Endothelial cell (in vitro differentiated cells): ENCODE measurements around the gene HOXB2. TPM values are rescaled to one million over a fixed set of nuclear protein-coding genes. Genes with fewer than 3 reads are reported as not detected.

Experiments
- DNase-seq: peaks from one replicate; pipeline ENCODE4 v3.0.0; 2021; ENCODE audit warnings: low spot score
- H3K27ac Mint-ChIP-seq: one replicate; pipeline ENCODE4 v1.8.0; 2021; ENCODE audit warnings: mixed read lengths, inconsistent platforms; ENCODE audit not compliant: unreplicated experiment
- H3K27me3 Mint-ChIP-seq: one replicate; pipeline ENCODE4 v1.8.0; 2021; ENCODE audit warnings: mild to moderate bottlenecking, moderate library complexity, mixed read lengths, inconsistent platforms; ENCODE audit not compliant: unreplicated experiment
- H3K36me3 Mint-ChIP-seq: one replicate; pipeline ENCODE4 v1.8.0; 2021; ENCODE audit warnings: mild to moderate bottlenecking, low read depth, mixed read lengths, inconsistent platforms; ENCODE audit not compliant: unreplicated experiment
- H3K4me1 Mint-ChIP-seq: one replicate; pipeline ENCODE4 v1.8.0; 2021; ENCODE audit warnings: mild to moderate bottlenecking, mixed read lengths, inconsistent platforms; ENCODE audit not compliant: unreplicated experiment
- H3K4me3 Mint-ChIP-seq: one replicate; pipeline ENCODE4 v1.8.0; 2021; ENCODE audit warnings: mild to moderate bottlenecking, mixed read lengths, inconsistent platforms; ENCODE audit not compliant: unreplicated experiment
- H3K9me3 Mint-ChIP-seq: one replicate; pipeline ENCODE4 v1.8.0; 2021; ENCODE audit warnings: mixed read lengths, inconsistent platforms; ENCODE audit not compliant: unreplicated experiment
- total RNA-seq: library from RNA; stranded (reverse); fragmentation: NEBNext Ultra II Directional; extraction: Animal tissue kit (Norgen Biotek cat#: 25700); gene quantifications from one replicate; pipeline ENCODE4 v1.2.1, GENCODE V29; 2021; ENCODE audit not compliant: unreplicated experiment
- TF ChIP-seq, protein P1 (sequence below): fragments of 200-600 bp; sonication (generic); IDR thresholded peaks from one replicate; pipeline ENCODE4 v1.5.0; 2021; ENCODE audit warnings: antibody characterized with exemption; ENCODE audit not compliant: unreplicated experiment

Gene HOXB2
- total RNA-seq, 1 donor from 2014 or later: 5.6 TPM

DNA sequence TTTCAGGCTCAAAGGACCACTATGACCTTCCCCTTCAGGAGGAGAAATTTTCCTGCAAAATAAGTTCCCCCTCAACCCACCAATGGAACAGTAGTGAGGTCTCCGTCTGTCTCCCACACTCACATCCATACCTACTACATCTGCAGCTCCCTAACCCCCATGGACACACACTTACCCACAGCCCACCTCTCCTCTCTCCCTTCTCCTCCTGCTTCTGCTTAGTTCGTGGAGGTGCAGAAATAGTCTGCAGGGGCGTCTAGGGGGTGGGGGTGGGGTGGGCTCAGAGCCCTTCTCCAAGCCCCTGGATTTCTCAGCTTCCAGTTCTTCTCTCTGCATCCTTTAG lies 24.3 kb upstream of the HOXB2 start:
- Mint-ChIP-seq H3K27ac (peak overlapping the region; percentile 44), H3K4me3 (peak overlapping the region; percentile 77)

DNA sequence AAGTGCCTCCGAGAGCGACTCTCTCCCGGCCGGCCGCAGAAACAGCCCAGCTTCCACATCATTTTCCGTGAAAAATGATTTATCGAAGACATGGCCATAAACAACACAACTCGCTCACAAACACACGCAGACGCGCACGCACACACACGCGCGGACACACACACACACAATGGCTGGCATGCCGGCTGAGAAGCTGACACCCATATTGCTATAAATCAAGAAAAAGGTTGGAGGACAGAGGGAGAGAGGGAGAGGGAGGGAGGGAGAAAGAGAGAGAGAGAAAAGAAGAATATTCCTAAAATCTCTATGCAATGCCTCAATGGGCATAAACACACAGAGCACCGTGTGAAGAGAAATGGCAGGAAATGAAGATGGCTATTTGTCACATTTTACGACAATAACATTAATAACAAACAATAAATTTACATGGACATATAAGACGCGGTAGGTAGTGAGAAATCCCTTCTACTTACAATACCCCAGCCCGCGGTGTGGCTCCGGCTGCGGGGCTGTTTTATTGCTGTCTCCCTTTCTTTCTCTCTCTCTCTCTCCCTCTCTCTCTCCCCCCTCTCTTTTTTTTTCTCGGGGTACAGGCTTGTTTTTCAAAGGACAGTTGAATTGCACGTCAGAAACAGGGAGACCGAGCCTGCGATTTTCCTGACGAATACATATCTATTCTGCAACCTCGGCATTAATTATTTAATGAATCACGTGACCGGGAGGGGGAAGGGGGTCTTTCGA lies 23.8 kb upstream of the HOXB2 start:
- TF ChIP-seq, protein P1, sequence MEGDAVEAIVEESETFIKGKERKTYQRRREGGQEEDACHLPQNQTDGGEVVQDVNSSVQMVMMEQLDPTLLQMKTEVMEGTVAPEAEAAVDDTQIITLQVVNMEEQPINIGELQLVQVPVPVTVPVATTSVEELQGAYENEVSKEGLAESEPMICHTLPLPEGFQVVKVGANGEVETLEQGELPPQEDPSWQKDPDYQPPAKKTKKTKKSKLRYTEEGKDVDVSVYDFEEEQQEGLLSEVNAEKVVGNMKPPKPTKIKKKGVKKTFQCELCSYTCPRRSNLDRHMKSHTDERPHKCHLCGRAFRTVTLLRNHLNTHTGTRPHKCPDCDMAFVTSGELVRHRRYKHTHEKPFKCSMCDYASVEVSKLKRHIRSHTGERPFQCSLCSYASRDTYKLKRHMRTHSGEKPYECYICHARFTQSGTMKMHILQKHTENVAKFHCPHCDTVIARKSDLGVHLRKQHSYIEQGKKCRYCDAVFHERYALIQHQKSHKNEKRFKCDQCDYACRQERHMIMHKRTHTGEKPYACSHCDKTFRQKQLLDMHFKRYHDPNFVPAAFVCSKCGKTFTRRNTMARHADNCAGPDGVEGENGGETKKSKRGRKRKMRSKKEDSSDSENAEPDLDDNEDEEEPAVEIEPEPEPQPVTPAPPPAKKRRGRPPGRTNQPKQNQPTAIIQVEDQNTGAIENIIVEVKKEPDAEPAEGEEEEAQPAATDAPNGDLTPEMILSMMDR: no peak
- H3K9me3 Mint-ChIP-seq: no peaks in the 10 kb centered on the region
- H3K27me3 Mint-ChIP-seq: peaks cover 25% of the 10 kb centered on the region
- H3K36me3 Mint-ChIP-seq: peaks cover 6% of the 10 kb centered on the region
- DNase-seq: no peak
- H3K4me1 Mint-ChIP-seq: peaks cover 49% of the 10 kb centered on the region
- H3K4me3 Mint-ChIP-seq: peak overlapping the region; percentile 88
- H3K27ac Mint-ChIP-seq: peak overlapping the region; percentile 67

More for the DNA sequence above, 24.3 kb upstream of the HOXB2 start:
- H3K9me3 Mint-ChIP-seq: no peaks in the 10 kb centered on the region
- peaks cover 25% of the 10 kb centered on the region for H3K27me3 Mint-ChIP-seq
- peaks cover 51% of the 10 kb centered on the region for H3K4me1 Mint-ChIP-seq
- H3K36me3 Mint-ChIP-seq: peaks cover 6% of the 10 kb centered on the region
- DNase-seq: no peak
- TF ChIP-seq, protein P1: no peak

DNA sequence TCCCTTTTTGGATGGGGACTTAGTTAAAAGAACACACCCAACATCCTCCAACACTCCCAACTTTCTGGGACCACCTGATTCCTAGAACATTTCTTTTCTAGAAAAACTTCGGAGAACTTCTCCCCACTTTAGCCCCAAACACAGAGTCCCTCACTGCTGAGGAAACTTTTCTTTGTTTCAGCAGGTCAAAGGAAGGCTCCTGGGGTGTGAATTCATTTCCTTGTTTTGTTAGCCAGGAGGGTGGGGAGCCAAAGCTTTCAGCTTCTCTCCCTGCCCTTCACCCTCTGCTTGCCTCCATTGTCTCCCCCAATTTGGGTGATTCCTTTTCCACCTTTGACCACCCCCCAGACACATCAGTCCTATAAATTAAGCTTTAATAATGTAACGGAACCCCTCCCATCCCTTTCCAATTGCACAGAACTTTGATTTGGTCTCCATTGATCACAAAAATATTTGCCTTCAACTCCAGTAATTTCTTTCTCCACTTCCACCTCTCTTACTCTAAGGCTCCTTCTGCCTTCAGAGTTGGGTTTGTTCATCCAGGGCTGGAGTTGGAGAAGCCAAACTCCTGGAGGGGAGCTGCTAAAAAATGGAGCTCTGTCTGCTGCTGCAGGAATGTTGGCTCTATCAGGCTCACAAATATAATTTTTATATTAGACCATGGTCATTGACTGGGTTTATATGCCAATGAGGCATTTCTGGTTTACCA lies 22.9 kb upstream of the HOXB2 start:
- Mint-ChIP-seq H3K27ac (peak overlapping the region; percentile 67), H3K27me3 (peaks cover 20% of the 10 kb centered on the region), H3K9me3 (no peaks in the 10 kb centered on the region), H3K4me3 (peak overlapping the region; percentile 88), H3K36me3 (peaks cover 6% of the 10 kb centered on the region), H3K4me1 (peaks cover 50% of the 10 kb centered on the region)
- TF ChIP-seq, protein P1: no peak
- no peak for DNase-seq

DNA sequence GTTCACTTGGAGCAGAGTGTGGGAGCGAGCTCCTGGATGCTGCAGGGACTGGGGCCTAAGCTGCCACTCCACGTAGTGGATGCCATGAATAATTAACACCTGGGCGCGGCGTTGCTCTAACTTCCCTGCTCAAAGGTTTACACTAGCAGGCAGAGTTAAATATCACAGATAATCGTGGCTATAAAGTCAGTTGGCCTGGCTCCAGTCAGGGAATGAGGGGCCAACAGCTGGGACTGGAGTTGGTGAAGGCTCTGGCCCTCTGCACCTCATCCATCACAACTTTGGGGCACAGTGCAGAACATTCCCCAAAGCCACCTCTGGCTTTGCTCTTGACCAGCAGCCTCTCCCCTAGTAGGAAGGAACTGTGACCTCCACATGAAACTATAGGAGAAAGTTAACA lies 22.3 kb upstream of the HOXB2 start:
- H3K9me3 Mint-ChIP-seq: no peaks in the 10 kb centered on the region
- H3K36me3 Mint-ChIP-seq: peaks cover 6% of the 10 kb centered on the region

More for the DNA sequence above, 22.3 kb upstream of the HOXB2 start:
- Mint-ChIP-seq H3K27me3 (peaks cover 23% of the 10 kb centered on the region), H3K4me3 (no peak overlapping the region), H3K4me1 (peaks cover 53% of the 10 kb centered on the region), H3K27ac (no peak overlapping the region)
- TF ChIP-seq, protein P1: no peak
- DNase-seq: no peak
